ENCODE measurements around the gene GYPA.
"Not testable (repeated sequence)": the region's sequence is repeated elsewhere in the genome, so short reads cannot be mapped to it uniquely, and the experiment has no call there.

Gene GYPA

DNA sequence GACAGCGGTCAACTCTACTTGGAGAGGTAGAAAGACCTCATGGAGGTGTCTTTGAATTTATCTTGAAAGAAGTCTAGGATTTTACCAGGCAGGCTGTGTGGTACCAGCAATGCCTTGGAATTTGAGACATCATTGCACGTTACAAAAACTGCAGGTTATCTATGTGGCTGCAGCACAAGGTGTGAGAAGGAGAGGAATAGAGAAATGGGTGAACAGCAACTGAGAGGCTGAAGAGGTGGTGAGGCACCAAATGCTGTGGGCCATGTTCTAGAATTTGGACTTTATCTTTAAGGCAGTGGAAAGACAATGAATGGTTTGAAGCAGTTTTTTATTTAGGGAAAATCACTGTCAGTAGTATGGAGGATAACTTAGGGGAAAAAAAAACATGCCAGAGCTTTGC is 15.4 kb downstream of the GYPA start:
- not testable (repeated sequence) for H3K27ac ChIP-seq (replicated peaks); H3K27me3 ChIP-seq (ENCODE audit: insufficient read depth, poor library complexity, severe bottlenecking); H3K4me3 ChIP-seq (replicated peaks; ENCODE audit: insufficient read depth, low read length); DNase-seq (ENCODE audit: low read depth in 1 of 2, low spot score in 1 of 2)

- not testable (repeated sequence) for H3K4me3 ChIP-seq (replicated peaks; ENCODE audit: insufficient read depth, low read length); H3K27me3 ChIP-seq (ENCODE audit: insufficient read depth, poor library complexity, severe bottlenecking); DNase-seq (ENCODE audit: low read depth in 1 of 2, low spot score in 1 of 2); H3K27ac ChIP-seq (replicated peaks)
Measured at GRCh38 chr4:144123982-144124635, 16.4 kb downstream of the GYPA start.

DNA sequence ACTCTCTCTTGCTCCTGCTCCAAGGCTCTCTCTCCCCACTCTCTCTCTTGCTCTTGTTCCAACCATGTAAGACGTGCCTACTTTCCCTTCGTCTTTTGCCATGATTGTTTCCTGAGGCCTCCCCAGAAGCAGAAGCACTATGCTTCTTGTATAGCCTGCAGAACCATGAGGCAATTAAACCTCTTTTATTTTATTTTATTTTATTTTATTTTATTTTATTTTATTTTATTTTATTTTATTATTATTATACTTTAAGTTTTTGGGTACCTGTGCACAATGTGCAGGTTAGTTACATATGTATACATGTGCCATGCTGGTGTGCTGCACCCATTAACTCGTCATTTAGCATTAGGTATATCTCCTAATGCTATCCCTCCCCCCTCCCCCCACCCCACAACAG is 17.2 kb downstream of the GYPA start:
- not testable (repeated sequence) for H3K27ac ChIP-seq (replicated peaks); H3K4me3 ChIP-seq (replicated peaks; ENCODE audit: insufficient read depth, low read length); DNase-seq (ENCODE audit: low read depth in 1 of 2, low spot score in 1 of 2); H3K27me3 ChIP-seq (ENCODE audit: insufficient read depth, poor library complexity, severe bottlenecking)

DNA sequence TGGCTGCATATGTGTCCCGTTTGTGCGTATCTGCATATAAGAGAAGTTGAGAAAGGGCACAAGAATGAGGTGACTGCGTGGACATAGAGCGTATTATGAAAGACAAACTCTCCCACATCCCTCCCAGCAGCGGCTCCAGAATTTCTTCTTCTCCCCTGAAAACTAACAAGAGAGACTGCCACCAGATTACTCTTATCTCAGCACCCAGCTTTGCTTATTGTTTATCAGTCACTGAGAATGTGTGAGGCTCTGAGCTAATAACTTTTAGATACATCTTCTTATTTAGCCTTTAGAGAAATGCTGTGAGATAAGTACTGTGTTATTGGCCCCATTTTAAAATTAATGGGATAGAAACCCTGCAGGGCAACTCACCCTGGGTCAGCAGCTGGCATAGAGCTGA is 20.8 kb downstream of the GYPA start:
- DNase-seq (ENCODE audit: low read depth in 1 of 2, low spot score in 1 of 2); H3K4me3 ChIP-seq (replicated peaks; ENCODE audit: insufficient read depth, low read length); H3K27ac ChIP-seq (replicated peaks); H3K27me3 ChIP-seq (ENCODE audit: insufficient read depth, poor library complexity, severe bottlenecking): not testable (repeated sequence)

- TF ChIP-seq POLR2AphosphoS5 (IDR thresholded peaks at IDR 0.05; ENCODE audit: low read depth) (no peak), GABPA (IDR thresholded peaks at IDR 0.05; ENCODE audit: low read depth) (no peak), SPI1 (IDR thresholded peaks at IDR 0.05; ENCODE audit: borderline replicate concordance, low read depth) (no peak)
- TF ChIP-seq, protein P1, sequence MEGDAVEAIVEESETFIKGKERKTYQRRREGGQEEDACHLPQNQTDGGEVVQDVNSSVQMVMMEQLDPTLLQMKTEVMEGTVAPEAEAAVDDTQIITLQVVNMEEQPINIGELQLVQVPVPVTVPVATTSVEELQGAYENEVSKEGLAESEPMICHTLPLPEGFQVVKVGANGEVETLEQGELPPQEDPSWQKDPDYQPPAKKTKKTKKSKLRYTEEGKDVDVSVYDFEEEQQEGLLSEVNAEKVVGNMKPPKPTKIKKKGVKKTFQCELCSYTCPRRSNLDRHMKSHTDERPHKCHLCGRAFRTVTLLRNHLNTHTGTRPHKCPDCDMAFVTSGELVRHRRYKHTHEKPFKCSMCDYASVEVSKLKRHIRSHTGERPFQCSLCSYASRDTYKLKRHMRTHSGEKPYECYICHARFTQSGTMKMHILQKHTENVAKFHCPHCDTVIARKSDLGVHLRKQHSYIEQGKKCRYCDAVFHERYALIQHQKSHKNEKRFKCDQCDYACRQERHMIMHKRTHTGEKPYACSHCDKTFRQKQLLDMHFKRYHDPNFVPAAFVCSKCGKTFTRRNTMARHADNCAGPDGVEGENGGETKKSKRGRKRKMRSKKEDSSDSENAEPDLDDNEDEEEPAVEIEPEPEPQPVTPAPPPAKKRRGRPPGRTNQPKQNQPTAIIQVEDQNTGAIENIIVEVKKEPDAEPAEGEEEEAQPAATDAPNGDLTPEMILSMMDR (IDR thresholded peaks at IDR 0.05; ENCODE audit: insufficient read depth, low read length) = no peak
- TF ChIP-seq, protein P2, sequence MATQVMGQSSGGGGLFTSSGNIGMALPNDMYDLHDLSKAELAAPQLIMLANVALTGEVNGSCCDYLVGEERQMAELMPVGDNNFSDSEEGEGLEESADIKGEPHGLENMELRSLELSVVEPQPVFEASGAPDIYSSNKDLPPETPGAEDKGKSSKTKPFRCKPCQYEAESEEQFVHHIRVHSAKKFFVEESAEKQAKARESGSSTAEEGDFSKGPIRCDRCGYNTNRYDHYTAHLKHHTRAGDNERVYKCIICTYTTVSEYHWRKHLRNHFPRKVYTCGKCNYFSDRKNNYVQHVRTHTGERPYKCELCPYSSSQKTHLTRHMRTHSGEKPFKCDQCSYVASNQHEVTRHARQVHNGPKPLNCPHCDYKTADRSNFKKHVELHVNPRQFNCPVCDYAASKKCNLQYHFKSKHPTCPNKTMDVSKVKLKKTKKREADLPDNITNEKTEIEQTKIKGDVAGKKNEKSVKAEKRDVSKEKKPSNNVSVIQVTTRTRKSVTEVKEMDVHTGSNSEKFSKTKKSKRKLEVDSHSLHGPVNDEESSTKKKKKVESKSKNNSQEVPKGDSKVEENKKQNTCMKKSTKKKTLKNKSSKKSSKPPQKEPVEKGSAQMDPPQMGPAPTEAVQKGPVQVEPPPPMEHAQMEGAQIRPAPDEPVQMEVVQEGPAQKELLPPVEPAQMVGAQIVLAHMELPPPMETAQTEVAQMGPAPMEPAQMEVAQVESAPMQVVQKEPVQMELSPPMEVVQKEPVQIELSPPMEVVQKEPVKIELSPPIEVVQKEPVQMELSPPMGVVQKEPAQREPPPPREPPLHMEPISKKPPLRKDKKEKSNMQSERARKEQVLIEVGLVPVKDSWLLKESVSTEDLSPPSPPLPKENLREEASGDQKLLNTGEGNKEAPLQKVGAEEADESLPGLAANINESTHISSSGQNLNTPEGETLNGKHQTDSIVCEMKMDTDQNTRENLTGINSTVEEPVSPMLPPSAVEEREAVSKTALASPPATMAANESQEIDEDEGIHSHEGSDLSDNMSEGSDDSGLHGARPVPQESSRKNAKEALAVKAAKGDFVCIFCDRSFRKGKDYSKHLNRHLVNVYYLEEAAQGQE (IDR thresholded peaks at IDR 0.05; ENCODE audit: insufficient replicate concordance, low read depth) = no peak
- Histone ChIP-seq H3K27ac (replicated peaks) (no peak overlapping the region), H3K27me3 (ENCODE audit: insufficient read depth, poor library complexity, severe bottlenecking) (no peaks in the 10 kb centered on the region), H3K4me3 (replicated peaks; ENCODE audit: insufficient read depth, low read length) (no peak overlapping the region)
- DNase-seq (ENCODE audit: low read depth in 1 of 2, low spot score in 1 of 2) = no peak
Measured at GRCh38 chr4:144115519-144115918, 25.0 kb downstream of the GYPA start.

GRCh38 chr4:144113546-144113945 is 27.0 kb downstream of the GYPA start:
- H3K27ac ChIP-seq (replicated peaks) = no peak overlapping the region
- H3K4me3 ChIP-seq (replicated peaks; ENCODE audit: insufficient read depth, low read length) = no peak overlapping the region
- DNase-seq (ENCODE audit: low read depth in 1 of 2, low spot score in 1 of 2) = no peak
- no peaks in the 10 kb centered on the region for H3K27me3 ChIP-seq (ENCODE audit: insufficient read depth, poor library complexity, severe bottlenecking)
- TF ChIP-seq, protein P1 (IDR thresholded peaks at IDR 0.05; ENCODE audit: insufficient read depth, low read length) = no peak
- TF ChIP-seq SPI1 (IDR thresholded peaks at IDR 0.05; ENCODE audit: borderline replicate concordance, low read depth) = no peak
- no peak for TF ChIP-seq POLR2AphosphoS5 (IDR thresholded peaks at IDR 0.05; ENCODE audit: low read depth)
- no peak for TF ChIP-seq GABPA (IDR thresholded peaks at IDR 0.05; ENCODE audit: low read depth)
- TF ChIP-seq, protein P2 (IDR thresholded peaks at IDR 0.05; ENCODE audit: insufficient replicate concordance, low read depth) = no peak
